Dermis lymphatic vessel endothelial cell (primary cell): ENCODE data around the gene TACO1. TPM values are rescaled to one million over a fixed set of nuclear protein-coding genes. Genes with fewer than 3 reads are reported as not detected.

Experiments
- total RNA-seq: library from RNA; depleted of rRNA; stranded (reverse); fragments of >200 nt; gene quantifications from 2 replicates; pipeline ENCODE4 v1.2.1, GENCODE V29; 2014

Gene TACO1
- total RNA-seq, result 11.3 and 14.5 TPM in 2 replicates

DNA sequence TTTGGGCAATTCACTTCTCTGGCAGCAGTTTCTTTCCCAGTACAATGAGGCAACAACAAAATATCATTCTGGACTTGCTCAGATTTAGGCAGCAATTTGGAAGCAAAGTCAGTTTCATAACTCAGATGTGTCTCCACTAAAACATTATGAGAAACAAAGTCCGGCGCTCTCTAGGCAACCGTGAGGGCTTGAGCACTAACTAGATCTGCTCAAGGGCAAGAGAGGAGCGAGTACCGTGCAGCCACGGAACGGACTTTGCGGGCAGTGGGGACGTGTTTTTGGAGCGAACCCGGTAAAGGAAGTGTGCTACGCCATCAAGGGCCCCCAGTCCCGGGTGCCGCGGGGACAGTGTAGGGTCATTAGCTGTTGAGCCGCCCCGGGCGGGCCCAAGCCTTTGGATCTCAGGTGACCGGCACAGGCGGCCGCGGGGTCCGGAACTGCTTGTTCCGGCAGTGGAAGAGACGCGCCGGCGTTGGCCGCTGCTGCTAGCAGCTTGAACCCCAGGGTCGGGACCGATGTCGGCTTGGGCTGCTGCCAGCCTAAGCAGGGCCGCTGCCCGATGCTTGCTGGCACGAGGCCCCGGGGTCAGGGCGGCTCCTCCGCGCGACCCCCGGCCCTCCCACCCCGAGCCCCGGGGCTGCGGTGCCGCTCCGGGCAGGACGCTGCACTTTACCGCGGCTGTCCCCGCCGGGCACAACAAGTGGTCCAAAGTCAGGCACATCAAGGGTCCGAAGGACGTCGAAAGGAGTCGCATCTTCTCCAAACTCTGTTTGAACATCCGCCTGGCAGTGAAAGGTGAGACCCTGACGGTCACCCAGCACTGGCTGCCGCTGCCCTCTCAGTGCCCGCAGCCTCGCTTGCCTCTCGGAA lies at the start of gene TACO1:
Gene TACO1, plus strand, starts transcription at position 327 of the 870 bp plus-strand sequence. Its CDS starts 189 bp downstream, at position 516.

DNA sequence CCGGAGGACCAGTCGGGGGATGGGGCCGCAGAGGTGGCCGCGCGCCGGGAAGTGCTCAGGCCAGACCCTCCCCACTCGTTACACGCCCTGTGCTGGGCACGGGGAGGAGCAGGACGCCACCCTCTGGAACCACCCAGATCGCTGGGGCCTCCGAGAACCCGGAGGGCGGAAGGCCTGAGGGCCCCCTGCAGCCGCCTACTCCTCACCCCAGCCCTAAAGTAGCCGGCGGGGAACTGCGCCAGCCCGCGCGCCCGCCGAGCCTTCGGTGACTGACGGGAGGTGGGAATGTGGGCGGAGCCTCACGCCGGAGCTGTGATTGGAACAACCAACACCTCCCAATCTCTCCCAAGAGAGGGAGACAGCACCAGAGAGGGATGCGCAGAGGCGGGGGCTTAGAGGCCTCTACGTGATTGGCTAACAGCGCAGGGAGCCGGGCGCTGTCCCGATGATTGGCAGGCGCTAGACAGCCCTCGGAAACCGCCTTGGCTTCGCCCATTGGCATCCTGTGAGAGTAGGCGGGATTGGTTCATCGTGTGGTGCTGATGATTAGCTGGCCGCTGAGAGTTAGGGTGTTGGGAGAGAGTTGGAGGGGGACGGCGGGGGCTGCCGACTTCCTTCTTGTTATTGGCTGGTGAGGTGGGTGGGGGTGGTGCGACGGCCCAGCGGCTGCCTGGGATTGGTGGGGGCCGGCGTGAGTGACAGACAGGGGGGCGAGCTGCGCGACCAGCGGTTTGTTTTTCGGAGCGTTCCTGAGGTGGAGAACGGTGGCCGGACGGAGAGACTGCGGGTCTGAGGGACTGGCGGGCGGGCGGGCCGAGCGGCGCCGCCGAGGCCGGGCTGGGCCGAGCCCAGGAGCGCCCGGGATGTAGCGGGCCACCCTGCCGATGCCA lies 21.2 kb downstream of the TACO1 start, which contains the start of gene MAP3K3:
Gene MAP3K3, plus strand, starts transcription at position 734 of the 890 bp plus-strand sequence. CDS start 343 bp downstream, outside the sequence.

Other genes with a start within 250 kb of the TACO1 start
- 5.9 and 12.6 TPM in 2 replicates for gene CYB561, start 154.6 kb upstream of the TACO1 start, total RNA-seq
- 47.2 and 77.6 TPM in 2 replicates for gene ACE, start 123.8 kb upstream of the TACO1 start, total RNA-seq
- under 0.01 TPM in 1 of 2 replicates, not detected in the other for gene KCNH6, start 77.5 kb upstream of the TACO1 start, total RNA-seq
- 29.9 and 33.1 TPM in 2 replicates for gene DCAF7, start 50.4 kb upstream of the TACO1 start, total RNA-seq
- 104 and 105 TPM in 2 replicates for gene MAP3K3, start 21.5 kb downstream of the TACO1 start, total RNA-seq
- gene LIMD2, start 99.2 kb downstream of the TACO1 start, total RNA-seq, result 19.3 and 28.1 TPM in 2 replicates
- gene STRADA, start 140.9 kb downstream of the TACO1 start, total RNA-seq, result 22.4 and 26.8 TPM in 2 replicates
- 116 and 130 TPM in 2 replicates for gene CCDC47, start 172.7 kb downstream of the TACO1 start, total RNA-seq
- gene DDX42, start 173.3 kb downstream of the TACO1 start, total RNA-seq, result 56.3 and 57.5 TPM in 2 replicates
- 78.1 and 83.1 TPM in 2 replicates for gene PSMC5, start 226.5 kb downstream of the TACO1 start, total RNA-seq
- 54.8 and 59.6 TPM in 2 replicates for gene FTSJ3, start 226.8 kb downstream of the TACO1 start, total RNA-seq
- 46.7 and 60.8 TPM in 2 replicates for gene SMARCD2, start 241.8 kb downstream of the TACO1 start, total RNA-seq